CD14-positive monocyte (primary cell): ENCODE data around the gene TAOK1. TPM values are rescaled to one million over a fixed set of nuclear protein-coding genes. Genes with fewer than 3 reads are reported as not detected.
A peak's percentile ranks its signal among the peaks of the same experiment; 100 is the strongest.

Source experiments
- DNase-seq, 3 donors: peaks; one replicate each; pipeline ENCODE4 v3.0.0-alpha.2; 2011 to 2022
- H2AFZ ChIP-seq: 2 replicates; pipeline ENCODE4 v1.6.0; 2012; ENCODE audit warnings: mild to moderate bottlenecking, low read depth, low read length, inconsistent platforms; ENCODE audit not compliant: insufficient read depth, poor library complexity, severe bottlenecking
- H3K27ac ChIP-seq, 2 donors: 1 replicate in 1 of 2; 2 replicates in 1 of 2; pipeline ENCODE4 v1.5.1; 2012 to 2013; ENCODE audit warnings: low read length in 2 of 2, control low read depth in 1 of 2, inconsistent platforms in 1 of 2, low read depth in 1 of 2, mild to moderate bottlenecking in 1 of 2
- H3K27me3 ChIP-seq, 2 donors: one replicate each; pipeline versions ENCODE4 v1.6.0 to v1.6.1; 2011 to 2013; ENCODE audit warnings: low read length in 2 of 2; ENCODE audit not compliant: control insufficient read depth in 2 of 2, insufficient read depth in 2 of 2
- H3K36me3 ChIP-seq, 2 donors: replicated peaks in 1 of 2; 1 replicate in 1 of 2; 2 replicates in 1 of 2; pipeline versions ENCODE4 v1.5.1 to v1.6.1; 2012 to 2013; ENCODE audit warnings: low read length in 2 of 2, control low read depth in 1 of 2, inconsistent platforms in 1 of 2, mild to moderate bottlenecking in 1 of 2; ENCODE audit not compliant: insufficient read depth in 2 of 2, control insufficient read depth in 1 of 2
- H3K4me1 ChIP-seq, 2 donors: 1 replicate in 1 of 2; 2 replicates in 1 of 2; pipeline versions ENCODE4 v1.5.1 to v1.6.1; 2012 to 2013; ENCODE audit warnings: low read length in 2 of 2, control low read depth in 1 of 2, inconsistent platforms in 1 of 2, mild to moderate bottlenecking in 1 of 2, moderate library complexity in 1 of 2; ENCODE audit not compliant: insufficient read depth in 2 of 2, control insufficient read depth in 1 of 2
- H3K4me2 ChIP-seq: replicated peaks from 2 replicates; pipeline ENCODE3; 2012; ENCODE audit warnings: low read length, moderate library complexity, mild to moderate bottlenecking; ENCODE audit not compliant: poor library complexity, severe bottlenecking; ENCODE audit errors: extremely low read depth
- H3K4me3 ChIP-seq, 3 experiments: fragments of 200-600 bp in 1 of 3; sonication (generic) in 1 of 3; replicated peaks in 1 of 3; 1 replicate in 2 of 3; 2 replicates in 1 of 3; pipeline ENCODE4 v1.5.1; 2011 to 2013; ENCODE audit warnings: low read length in 3 of 3, mild to moderate bottlenecking in 3 of 3, control low read depth in 2 of 3, low read depth in 2 of 3, inconsistent platforms in 1 of 3, moderate library complexity in 1 of 3
- H3K79me2 ChIP-seq: 2 replicates; pipeline ENCODE4 v1.6.0; 2012; ENCODE audit warnings: mild to moderate bottlenecking, control low read depth, inconsistent platforms, low read length, moderate library complexity; ENCODE audit not compliant: insufficient read depth
- H3K9ac ChIP-seq: 2 replicates; pipeline ENCODE4 v1.6.0; 2017; ENCODE audit warnings: low read length, mild to moderate bottlenecking; ENCODE audit not compliant: insufficient read depth, poor library complexity, severe bottlenecking
- H3K9me3 ChIP-seq, 2 donors: replicated peaks in 1 of 2; 1 replicate in 1 of 2; 2 replicates in 1 of 2; pipeline versions ENCODE4 v1.5.1 to v1.6.1; 2012 to 2013; ENCODE audit warnings: low read length in 2 of 2, control low read depth in 1 of 2; ENCODE audit not compliant: control insufficient read depth in 1 of 2, insufficient read depth in 1 of 2
- H4K20me1 ChIP-seq: 2 replicates; pipeline ENCODE4 v1.6.0; 2012; ENCODE audit warnings: mild to moderate bottlenecking, low read length, control low read depth, moderate library complexity; ENCODE audit not compliant: insufficient read depth
- H3K27ac Mint-ChIP-seq, 7 donors: one replicate each; pipeline ENCODE4 v1.8.0; 2020; ENCODE audit warnings: mild to moderate bottlenecking in 7 of 7, mixed read lengths in 7 of 7, moderate library complexity in 6 of 7, inconsistent platforms in 2 of 7
- H3K27me3 Mint-ChIP-seq, 3 donors: one replicate each; pipeline ENCODE4 v1.8.0; 2021 to 2022; ENCODE audit warnings: low read depth in 3 of 3, mild to moderate bottlenecking in 3 of 3, mixed read lengths in 3 of 3, moderate library complexity in 3 of 3, inconsistent platforms in 1 of 3
- H3K36me3 Mint-ChIP-seq, 2 donors: one replicate each; pipeline ENCODE4 v1.8.0; 2020; ENCODE audit warnings: mixed read lengths in 2 of 2, inconsistent platforms in 1 of 2, mild to moderate bottlenecking in 1 of 2
- H3K4me1 Mint-ChIP-seq: one replicate; pipeline ENCODE4 v1.8.0; 2020; ENCODE audit warnings: mild to moderate bottlenecking, mixed read lengths
- H3K4me3 Mint-ChIP-seq, 2 donors: one replicate each; pipeline ENCODE4 v1.8.0; 2020; ENCODE audit warnings: mild to moderate bottlenecking in 2 of 2, mixed read lengths in 2 of 2, moderate library complexity in 1 of 2
- H3K9me3 Mint-ChIP-seq, 7 donors: one replicate each; pipeline ENCODE4 v1.8.0; 2020 to 2022; ENCODE audit warnings: mixed read lengths in 7 of 7, mild to moderate bottlenecking in 6 of 7, moderate library complexity in 6 of 7, inconsistent platforms in 2 of 7
- CTCF ChIP-seq: fragments of 200-600 bp; IDR thresholded peaks from one replicate; pipeline ENCODE4 v1.8.0; 2022; ENCODE audit warnings: antibody characterized with exemption, mild to moderate bottlenecking
- WGBS: methylation state at CpG from one replicate; pipeline ENCODE4 v1.1.5; 2013; ENCODE audit warnings: missing lambda C conversion rate; ENCODE audit not compliant: insufficient coverage; 5-methylcytosine and 5-hydroxymethylcytosine counted together
- intact Hi-C, 2 donors: fragments of 100-400 bp; cut with micrococcal nuclease; formaldehyde crosslinking; loops; one replicate each; pipeline versions ENCODE4 v1.15.0 to v1.15.1; 2023
- polyA plus RNA-seq, 3 donors: library from polyadenylated mRNA; depleted of rRNA in 1 of 3; unstranded in 2 of 3; stranded (reverse) in 1 of 3; fragments of 300-500 nt in 2 of 3; fragments of >200 nt in 1 of 3; fragmentation: Illumina TruSeq in 2 of 3; gene quantifications; 1 replicate in 2 of 3; 2 replicates in 1 of 3; pipeline ENCODE4 v1.2.3, GENCODE V29; 2012 to 2021

The TAOK1 gene
- polyA plus RNA-seq, 3 donors: 2.4 to 13.9 (median 4.8) TPM

GRCh38 chr17:29582772-29583171, 192.6 kb downstream of the TAOK1 start:
- H3K4me3 ChIP-seq: no peak overlapping the region
- no peak for TF ChIP-seq CTCF
- H3K9ac ChIP-seq: no peak overlapping the region
- Mint-ChIP-seq H3K4me3 (no peak overlapping the region), H3K4me1 (peaks cover 43% of the 10 kb centered on the region), H3K36me3 (peaks cover 38 to 58% of the 10 kb centered on the region in 2 donors), H3K27me3 (no peaks in the 10 kb centered on the region), H3K27ac (no peak overlapping the region), H3K9me3 (no peaks in the 10 kb centered on the region)
- 100% methylated on average over 6 of the region's 13 CpGs for WGBS
- H3K79me2 ChIP-seq: peaks cover 51% of the 10 kb centered on the region
- no peak for DNase-seq
- H3K27ac ChIP-seq: no peak overlapping the region
- intact Hi-C loops: loop anchor here in 1 of 2 donors (5.0 to 10.0 kb wide), 2 partner anchors 342 to 510 kb away; no protein-coding TSS in a partner anchor
- H3K4me1 ChIP-seq: peaks cover 40% of the 10 kb centered on the region in 2 donors
- no peaks in the 10 kb centered on the region for H3K27me3 ChIP-seq
- H3K9me3 ChIP-seq: no peaks in the 10 kb centered on the region
- H4K20me1 ChIP-seq: peaks cover 80% of the 10 kb centered on the region
- no peak overlapping the region for H3K4me2 ChIP-seq
- H3K36me3 ChIP-seq: peaks cover 38 to 51% of the 10 kb centered on the region in 2 donors
- H2AFZ ChIP-seq: no peak overlapping the region

GRCh38 chr17:29583324-29584248, 193.4 kb downstream of the TAOK1 start:
- Histone ChIP-seq H3K4me1 (peaks cover 48% of the 10 kb centered on the region in 2 donors), H2AFZ (no peak overlapping the region), H4K20me1 (peaks cover 82% of the 10 kb centered on the region), H3K4me2 (no peak overlapping the region), H3K27me3 (no peaks in the 10 kb centered on the region), H3K27ac (peak overlapping the region in 1 of 2 donors; percentile 75), H3K4me3 (no peak overlapping the region), H3K36me3 (peaks cover 29 to 43% of the 10 kb centered on the region in 2 donors), H3K9ac (no peak overlapping the region), H3K79me2 (peaks cover 59% of the 10 kb centered on the region), H3K9me3 (no peaks in the 10 kb centered on the region)
- 94% methylated on average over 15 of the region's 16 CpGs for WGBS
- intact Hi-C loops: loop anchor here in 1 of 2 donors (5.0 to 10.0 kb wide), 2 partner anchors 341 to 509 kb away; no protein-coding TSS in a partner anchor
- Mint-ChIP-seq H3K27me3 (peaks cover 0 to 2% (median 0%) of the 10 kb centered on the region in 3 donors), H3K4me3 (no peak overlapping the region), H3K9me3 (no peaks in the 10 kb centered on the region), H3K36me3 (peaks cover 32 to 50% of the 10 kb centered on the region in 2 donors), H3K4me1 (peaks cover 51% of the 10 kb centered on the region), H3K27ac (peak overlapping the region in 2 of 7 donors; percentile 26 to 55)
- TF ChIP-seq CTCF: no peak
- DNase-seq: no peak
